Hematopoietic multipotent progenitor cell (in vitro differentiated cells): Measurements from ENCODE around the gene MTX1. TPM values are rescaled to one million over a fixed set of nuclear protein-coding genes. Genes with fewer than 3 reads are reported as not detected.

Experiments used
- DNase-seq, 3 donors: peaks; one replicate each; pipeline ENCODE4 v3.0.0-alpha.2; 2011 to 2015; ENCODE audit warnings: low read depth in 2 of 3, low spot score in 2 of 3
- total RNA-seq: library from RNA; depleted of rRNA; stranded (reverse); fragments of >200 nt; gene quantifications from one replicate; pipeline ENCODE4 v1.2.3, GENCODE V29; 2012

The MTX1 gene
- total RNA-seq, 1 donor = 70.3 TPM

DNA sequence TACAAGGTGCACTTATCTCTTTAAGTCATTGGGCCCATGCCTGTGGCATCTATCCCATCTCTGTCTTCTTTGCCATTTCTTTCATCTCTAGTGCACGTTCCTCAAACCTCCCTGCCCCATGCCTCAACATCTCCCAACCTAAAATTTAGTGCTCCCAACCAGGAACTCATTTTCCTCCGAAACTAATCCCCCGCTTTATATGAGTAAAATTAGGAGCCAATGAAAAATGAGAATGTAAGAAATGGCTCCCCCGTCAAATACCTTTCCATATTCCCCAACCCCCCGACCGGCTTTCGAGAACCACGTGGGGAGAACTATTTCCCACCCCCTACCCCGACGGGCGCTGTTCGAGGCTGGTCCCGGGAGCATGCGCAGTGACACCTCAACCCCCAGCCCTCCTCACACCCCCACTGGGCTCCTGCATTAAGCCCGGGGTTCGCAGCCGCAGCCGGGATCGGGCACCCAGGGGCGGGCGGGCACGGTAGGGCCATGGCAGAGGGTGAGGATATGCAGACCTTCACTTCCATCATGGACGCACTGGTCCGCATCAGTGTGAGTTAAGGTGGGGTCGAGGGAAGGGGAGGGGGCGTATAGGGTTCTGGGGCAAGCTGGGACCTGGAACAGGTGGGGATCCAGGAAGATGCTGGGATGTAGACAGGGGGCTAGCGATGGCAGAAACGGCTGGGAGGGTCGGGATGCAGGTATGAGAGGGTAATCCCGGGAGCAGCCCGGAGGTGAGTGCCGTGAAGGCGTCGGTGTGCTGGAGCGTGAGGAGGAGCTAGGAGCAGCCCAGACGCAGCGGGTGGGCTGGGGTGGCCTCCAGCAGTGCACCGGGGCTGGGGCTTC is 34.8 kb upstream of the MTX1 start, which contains the start of gene TRIM46:
TRIM46 (plus strand) TSS at position 372 of the 846 bp plus-strand sequence; CDS start at position 490, 118 bp downstream.
- DNase-seq = peak in 2 of 3 donors; percentile 54 to 69

DNA sequence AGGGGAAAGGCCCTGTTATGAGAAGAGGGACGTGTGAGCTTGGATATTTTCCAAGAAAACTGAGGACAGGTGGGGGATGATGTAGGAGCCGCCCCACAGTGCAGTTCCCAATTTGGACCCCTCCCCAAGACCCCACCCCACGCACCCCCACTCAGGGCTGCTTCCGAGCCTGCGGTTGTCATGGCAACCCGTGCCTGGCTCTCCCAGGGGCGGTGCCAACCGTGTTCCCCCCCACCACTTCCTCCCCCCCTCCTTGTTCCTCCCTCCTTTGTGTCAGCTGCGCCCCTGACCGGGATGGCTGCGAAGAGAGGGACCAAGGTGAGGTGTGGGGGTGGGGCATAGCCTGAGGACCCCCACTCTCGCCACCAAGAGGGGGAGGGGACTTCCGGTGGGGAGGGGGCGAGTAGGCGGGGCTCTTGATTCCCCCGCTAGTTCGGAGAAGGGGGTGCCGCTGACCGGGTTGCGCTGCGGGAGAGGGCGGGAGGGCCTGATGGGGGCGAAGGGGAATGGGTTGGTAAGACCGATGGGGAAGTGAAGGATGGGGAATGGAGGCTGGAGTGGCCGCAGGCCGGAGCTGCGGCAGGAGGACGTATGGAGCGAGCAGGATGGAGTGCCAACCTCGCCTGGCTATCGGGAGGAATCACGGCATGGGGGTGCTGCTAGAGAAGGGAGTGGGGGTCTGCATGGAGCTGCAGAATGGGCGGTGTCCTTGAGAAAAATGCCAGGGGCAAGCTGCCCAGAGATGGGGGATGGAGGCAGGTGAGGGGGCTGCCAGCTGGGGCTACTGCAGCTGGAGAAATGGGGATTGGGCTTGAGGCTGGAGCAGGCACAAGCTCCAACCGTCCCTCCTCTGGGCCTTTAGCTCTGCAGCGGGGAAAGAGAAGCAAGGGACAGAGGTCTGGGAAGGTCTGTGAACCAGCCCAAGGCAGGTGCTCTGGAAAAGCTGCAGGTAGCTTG is 33.9 kb upstream of the MTX1 start:
- DNase-seq = peak in 2 of 3 donors; percentile 62 to 65

DNA sequence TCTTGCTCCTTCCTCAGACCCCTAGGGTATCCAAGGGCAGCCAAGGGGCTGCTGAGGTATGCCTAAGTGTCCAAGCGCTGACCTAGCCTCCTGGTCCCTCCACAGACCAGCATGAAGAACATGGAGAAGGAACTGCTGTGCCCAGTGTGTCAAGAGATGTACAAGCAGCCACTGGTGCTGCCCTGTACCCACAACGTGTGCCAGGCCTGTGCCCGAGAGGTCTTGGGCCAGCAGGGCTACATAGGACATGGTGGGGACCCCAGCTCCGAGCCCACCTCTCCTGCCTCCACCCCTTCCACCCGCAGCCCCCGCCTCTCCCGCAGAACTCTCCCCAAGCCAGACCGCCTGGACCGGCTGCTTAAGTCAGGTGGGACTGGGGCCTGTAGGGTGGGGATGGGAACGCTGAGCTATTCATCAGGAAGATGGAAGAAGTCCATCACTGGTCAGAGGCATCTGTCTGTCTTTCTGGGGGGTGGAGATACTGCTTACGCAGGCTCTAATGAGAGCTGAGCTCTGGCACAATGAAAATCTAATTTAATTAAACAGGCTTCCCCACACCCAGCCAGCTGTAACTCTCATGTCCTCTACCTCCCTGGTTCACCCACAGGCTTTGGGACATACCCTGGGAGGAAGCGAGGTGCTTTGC is 33.1 kb upstream of the MTX1 start:
- no peak for DNase-seq

DNA sequence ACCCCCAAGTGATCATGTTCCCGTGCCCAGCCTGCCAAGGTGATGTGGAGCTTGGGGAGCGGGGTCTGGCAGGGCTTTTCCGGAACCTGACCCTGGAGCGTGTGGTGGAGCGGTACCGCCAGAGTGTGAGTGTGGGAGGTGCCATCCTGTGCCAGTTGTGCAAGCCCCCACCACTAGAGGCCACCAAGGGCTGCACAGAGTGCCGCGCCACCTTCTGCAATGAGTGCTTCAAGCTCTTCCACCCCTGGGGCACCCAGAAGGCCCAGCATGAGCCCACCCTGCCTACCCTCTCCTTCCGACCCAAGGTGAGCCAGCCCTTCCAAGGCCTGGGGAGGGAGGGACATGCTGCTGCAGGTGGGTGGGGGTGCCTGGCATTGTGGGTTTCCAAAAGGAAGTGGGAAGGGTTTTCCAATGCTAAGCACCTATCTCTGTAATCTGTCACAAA is 32.5 kb upstream of the MTX1 start:
- DNase-seq = peak in 1 of 3 donors; percentile 46

DNA sequence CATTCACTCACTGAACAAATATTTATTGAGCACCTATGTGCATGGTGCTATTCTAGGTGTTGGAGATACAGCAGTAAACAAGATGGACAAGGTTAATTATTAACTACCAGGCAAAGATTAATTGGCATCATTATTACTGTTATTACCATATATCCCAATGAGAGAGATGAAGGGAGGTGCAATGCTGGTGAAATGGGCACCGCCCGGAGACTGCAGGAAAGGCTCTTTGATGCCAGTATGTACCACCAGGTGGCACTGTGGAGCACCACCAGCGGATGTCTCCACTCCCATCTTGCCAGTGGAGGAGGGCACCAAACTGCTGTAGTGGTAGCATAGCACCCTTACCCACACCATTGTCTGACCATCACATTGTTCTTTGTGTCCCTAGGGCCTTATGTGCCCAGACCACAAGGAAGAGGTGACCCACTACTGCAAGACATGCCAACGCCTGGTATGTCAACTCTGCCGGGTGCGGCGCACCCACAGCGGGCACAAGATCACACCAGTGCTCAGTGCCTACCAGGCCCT is 31.9 kb upstream of the MTX1 start:
- peak; percentile 74 to 84 (median 75) for DNase-seq

DNA sequence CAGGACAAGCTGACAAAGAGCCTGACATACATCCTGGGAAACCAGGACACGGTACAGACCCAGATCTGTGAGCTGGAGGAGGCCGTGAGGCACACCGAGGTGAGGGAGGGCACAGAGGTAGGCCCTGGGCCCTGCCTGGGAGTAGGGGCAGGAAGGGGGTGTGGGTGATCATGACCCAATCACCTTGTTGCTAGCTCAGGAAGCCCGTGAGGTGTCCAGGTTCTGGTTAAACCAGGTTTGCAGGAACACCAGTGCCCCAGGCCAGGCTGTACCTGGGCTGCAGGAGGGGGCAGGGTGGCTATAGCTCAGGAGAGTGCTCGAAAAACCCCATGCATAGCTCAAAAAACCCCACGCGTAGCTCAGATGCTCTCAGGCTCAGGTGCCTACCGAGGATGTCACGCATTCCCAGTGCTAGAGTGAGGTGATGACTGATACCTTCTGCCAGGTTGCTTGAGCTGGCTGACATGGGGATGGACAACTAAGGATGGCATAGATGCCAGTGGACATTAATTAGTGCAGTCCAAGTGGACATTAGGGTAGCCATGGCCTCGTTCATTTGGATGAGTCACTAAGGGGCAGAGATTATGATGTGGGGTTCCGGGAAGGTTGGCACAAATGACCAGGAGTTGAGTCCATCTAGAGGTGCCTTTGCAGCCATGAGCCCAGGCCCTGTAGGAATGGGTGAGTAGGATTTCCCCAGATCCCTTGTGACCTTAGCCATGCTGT is 31.1 kb upstream of the MTX1 start:
- DNase-seq = no peak

DNA sequence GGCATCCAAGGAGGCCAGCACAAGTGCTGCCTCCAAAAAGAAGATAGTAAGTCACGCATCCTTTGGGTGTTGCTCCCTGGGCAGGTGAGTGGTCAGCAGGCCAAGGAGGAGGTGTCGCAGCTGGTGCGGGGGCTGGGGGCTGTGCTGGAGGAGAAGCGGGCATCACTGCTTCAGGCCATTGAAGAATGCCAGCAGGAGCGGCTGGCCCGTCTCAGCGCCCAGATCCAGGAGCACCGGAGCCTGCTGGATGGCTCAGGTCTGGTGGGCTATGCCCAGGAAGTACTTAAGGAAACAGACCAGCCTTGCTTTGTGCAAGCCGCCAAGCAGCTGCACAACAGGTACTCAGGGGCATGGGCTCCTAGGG is 30.6 kb upstream of the MTX1 start:
- no peak for DNase-seq

DNA sequence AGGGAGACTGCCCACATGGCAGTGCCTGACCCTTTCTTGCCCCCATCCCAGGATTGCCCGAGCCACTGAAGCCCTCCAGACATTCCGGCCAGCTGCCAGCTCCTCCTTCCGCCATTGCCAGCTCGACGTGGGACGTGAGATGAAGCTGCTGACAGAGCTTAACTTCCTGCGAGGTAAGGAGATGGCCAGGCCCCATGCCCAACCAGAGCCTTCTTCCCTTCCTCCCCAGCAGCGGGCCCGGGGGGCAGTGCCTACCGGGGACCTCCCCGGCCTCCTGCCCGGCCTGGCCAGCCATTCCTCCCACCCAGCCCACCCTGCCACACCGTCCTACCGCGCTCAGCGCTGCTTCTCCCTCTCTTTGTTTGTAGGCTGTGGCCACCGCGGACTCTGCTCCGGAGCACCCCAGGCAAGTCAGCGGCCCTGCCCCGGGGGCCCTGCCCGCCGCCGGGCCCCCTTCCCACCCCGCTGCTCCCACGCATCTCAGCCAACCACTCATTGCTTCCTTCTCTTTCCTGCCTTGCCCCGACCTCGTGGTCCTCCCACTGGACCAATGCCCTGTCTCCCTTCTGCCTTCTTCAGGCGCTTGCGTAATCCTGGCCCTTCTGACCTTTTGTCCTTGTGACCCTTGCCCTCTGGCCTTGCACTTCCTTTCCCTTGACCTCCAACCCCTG is 29.9 kb upstream of the MTX1 start:
- DNase-seq = no peak

DNA sequence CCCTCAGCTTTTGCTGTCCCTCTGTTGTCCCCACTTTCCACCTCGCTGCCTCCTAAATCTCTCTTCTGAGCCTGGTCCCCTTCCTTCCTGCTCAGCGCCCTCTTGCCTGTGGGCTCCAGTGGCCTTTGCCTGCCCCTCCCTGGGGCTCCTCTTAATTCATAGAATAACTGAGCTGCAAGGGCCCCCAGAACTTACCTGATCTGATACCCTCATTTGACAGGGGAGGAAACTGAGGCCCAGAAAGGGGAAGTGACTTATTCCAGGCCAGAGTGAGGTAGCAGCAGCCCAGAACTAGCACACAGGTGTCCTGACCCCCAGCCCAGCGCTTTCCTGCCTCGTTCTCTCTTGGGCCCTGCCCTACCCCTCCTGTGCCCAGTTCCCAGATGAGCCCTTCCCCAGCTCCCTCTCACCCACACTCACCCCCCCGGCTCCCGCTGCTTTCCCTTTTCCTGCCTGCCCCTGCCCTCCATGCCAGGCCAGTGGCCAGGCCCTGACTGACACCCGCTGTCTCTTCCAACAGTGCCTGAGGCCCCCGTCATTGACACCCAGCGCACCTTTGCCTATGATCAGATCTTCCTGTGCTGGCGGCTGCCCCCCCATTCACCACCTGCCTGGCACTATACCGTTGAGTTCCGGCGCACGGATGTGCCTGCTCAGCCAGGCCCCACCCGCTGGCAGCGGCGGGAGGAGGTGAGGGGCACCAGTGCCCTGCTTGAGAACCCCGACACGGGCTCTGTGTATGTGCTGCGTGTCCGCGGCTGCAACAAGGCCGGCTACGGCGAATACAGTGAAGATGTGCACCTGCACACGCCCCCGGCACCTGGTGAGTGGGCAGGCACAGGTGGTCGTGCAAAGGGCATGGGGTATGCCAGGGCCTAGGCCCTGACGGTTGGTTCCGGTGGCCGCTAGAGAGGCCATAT is 29.1 kb upstream of the MTX1 start:
- no peak for DNase-seq

DNA sequence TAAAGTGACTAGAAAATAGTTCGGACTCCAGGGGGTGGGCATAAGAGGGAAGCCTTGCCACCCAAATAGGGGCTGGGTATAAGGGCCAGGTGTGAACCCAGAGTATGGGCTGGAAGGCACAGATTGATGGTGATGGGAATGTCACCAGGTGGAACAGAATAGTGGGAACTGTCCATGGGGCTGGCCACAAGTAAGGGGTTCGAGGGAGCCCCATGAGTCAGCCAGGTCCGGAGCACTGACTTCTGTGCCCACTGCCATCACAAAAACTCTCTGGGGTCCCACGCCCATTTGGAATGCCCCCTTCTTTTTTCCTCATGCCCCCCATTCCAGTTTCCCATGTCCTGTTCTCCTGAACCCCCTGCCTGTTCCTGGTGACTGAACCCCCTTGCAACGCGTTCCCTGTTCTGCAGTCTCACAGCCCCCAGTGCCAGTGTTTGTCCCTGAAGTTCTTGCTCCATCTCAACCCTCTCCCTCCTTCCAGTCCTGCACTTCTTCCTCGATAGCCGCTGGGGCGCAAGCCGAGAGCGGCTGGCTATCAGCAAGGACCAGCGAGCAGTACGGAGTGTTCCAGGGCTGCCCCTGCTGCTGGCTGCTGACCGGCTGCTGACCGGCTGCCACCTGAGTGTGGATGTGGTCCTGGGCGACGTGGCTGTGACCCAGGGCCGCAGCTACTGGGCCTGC is 27.0 kb upstream of the MTX1 start:
- no peak for DNase-seq

DNA sequence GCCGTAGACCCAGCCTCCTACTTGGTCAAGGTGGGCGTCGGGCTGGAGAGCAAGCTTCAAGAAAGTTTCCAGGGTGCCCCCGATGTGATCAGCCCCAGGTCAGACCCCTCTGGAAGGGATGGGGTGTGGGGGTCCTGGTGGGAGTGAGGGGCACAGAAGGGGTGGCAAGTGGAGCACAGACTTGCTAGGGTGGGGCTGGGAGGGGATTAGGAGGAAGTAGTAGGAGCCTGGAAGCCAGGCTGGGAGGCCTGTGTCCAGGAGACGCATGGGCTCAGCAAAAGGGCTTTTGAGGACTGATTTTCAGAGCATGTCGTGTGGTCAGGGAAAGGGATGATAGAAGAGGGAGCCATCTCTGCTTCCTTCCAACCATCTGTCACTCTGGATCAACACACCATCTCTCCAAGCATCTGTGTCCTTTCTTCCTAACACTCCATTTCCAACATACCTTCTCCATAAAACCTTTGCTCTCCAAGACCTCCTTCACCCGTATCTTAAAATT is 26.4 kb upstream of the MTX1 start:
- no peak for DNase-seq

DNA sequence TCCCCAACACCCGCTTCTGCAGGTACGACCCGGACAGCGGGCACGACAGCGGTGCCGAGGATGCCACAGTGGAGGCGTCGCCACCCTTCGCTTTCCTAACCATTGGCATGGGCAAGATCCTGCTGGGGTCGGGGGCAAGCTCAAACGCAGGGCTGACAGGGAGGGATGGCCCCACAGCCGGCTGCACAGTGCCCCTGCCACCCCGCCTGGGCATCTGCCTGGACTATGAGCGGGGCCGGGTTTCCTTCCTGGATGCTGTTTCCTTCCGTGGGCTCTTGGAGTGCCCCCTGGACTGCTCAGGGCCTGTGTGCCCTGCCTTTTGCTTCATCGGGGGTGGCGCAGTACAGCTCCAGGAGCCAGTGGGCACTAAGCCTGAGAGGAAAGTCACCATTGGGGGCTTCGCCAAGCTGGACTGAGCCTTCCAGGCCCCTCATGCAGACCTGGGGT is 24.7 kb upstream of the MTX1 start:
- DNase-seq = no peak

DNA sequence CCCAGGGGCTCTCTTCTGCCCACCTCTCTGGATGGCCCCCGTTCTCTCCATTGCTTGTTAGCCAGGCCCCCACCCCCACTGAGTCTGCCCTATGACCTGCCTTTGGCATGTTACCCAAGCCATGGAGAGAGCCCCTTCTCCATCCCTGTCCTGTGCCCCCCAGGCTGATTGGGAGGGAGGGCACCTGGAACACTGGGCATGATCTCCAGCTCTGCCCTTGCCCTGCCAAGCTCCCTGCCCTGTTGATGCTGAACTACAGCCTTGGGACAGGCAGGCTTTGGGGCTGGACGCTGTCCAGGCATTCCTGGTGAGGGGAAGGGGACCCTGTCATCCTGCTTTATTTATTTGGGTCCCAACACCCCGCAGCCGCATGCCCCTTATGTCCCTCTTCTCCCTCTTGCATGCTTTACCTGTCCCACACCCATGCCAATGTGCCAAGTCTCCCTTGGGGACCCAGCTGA is 24.1 kb upstream of the MTX1 start:
- DNase-seq = no peak

DNA sequence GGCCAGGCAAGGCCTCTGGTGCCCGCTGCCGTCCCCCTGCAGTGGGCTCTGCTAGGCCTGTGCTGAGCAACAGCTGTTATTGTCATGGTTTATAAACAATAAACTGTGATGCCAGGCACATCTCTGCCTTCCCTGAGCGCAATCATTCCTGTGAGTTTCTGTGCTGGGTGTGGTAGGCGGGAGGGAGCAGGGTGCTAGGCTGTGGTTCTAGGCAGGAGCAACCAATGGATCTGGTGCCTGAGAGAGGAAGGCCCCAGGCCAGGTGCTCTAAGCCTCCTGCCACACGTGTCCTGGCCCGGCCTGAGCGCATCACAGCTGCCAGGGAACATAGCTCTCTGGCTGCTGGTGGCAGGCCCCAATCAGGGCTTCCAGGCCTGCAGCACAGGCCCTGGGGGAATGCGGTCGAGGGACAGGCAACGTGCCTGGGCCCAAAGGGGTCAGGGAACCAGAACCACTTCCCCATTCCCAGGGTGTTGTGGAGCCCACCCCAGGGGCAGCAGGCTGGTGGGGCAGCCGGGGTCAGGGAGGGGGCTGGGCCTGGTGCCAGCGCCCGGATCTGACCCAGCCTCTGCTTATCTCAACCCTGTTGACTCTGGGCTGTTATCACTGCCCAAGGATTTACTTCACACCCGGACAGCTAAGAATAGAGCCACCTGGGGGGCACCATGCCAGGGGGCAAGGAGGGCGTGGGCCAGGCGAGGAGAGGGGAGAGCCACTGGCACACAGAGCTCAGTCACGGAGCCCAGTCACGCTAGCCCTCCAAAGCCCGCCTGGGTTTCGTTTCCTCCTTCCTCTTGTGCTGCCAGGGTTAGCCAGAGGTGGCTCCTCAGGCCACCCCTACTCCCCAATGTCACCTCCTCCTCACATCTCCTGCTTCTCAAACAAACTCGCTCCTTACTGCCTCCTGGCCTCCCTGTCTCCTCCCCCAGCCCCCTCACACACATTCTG is 23.4 kb upstream of the MTX1 start:
- no peak for DNase-seq

DNA sequence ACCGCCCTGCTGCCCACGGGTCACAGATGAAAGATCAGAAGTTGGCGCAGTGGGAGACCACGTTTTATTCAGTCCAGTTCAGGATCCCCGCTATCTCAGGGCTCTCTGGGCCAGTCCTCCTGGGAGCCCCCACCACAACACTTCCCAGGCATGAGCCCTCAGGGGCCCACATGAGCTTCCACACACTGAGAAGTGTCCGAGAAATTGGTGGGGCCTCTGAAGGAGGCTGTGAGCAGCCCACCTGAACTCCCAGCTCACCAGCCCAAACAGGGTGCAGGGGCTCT is 22.8 kb upstream of the MTX1 start:
- DNase-seq = no peak

DNA sequence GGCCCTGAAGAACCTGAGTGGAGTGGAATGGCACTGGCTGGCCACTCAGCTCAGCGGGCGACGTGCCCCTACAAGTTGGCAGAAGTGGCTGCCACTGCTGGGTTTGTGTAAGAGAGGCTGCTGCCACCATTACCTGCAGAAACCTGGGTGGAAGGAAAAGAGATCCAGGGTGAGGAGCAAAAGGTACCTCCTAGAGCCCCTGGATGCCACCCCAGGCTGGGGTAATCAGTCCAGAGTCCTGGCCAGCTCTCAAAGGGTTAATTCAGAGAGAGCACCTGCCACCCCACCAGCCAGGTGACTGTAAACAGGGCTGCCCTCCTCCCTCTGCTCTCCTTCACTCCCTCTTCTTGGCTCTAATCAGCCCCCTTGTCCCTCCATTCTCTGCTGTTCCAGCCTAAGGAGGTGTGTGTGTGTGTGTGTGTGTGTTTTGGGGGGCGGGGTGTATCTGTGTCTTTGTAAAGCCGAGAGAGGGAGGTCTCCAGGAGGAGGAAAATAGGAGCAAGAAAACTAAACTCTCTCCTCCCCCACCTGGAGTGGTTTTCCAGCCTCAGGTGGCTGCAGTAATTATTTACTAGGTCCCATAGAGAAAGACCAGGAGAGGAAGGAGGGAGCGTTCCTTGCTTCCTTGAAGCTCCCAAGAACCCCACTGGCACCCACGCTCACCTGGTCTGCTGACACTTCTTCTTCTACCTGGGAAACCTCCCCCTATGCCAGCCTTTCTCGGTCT is 22.3 kb upstream of the MTX1 start:
- no peak for DNase-seq
